ENCODE results near the gene OPTN. TPM values are rescaled to one million over a fixed set of nuclear protein-coding genes. Genes with fewer than 3 reads are reported as not detected.

OPTN gene
- total RNA-seq, 6 donors from 2014 or later, result 35.3 to 60.1 (median 52.2) TPM

DNA sequence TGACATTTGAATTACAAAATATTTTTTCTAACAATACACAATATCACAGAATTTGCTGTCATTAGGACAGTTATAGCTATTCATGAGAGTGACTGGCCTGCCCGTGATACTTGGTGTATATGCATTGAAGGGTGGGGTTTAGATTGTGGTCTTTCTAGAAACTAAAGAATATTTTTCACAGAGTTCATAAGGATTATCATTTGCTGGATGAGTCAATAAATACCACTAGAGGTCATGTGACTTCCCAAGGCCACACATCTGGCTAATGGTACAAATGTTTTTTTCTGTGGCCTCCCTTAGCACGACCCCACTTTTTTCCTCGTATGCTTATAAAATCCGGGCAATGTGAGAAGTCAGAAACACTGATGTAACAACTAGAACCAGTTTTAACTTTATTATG is 5.2 kb downstream of the OPTN start:
- Histone ChIP-seq H3K27me3 (no peaks in the 10 kb centered on the region), H3K4me3 (no peak overlapping the region), H3K9me3 (no peaks in the 10 kb centered on the region), H3K4me1 (peaks cover 7 to 27% (median 23%) of the 10 kb centered on the region in 4 donors), H3K36me3 (peaks cover 0 to 16% (median 10%) of the 10 kb centered on the region in 4 donors), H3K27ac (no peak overlapping the region)
- no peak for TF ChIP-seq POLR2AphosphoS5 (IDR thresholded peaks at IDR 0.05)
- no peak for TF ChIP-seq EP300 (IDR thresholded peaks at IDR 0.05)
- no peak for TF ChIP-seq POLR2A (IDR thresholded peaks at IDR 0.05)
- TF ChIP-seq, protein P1, sequence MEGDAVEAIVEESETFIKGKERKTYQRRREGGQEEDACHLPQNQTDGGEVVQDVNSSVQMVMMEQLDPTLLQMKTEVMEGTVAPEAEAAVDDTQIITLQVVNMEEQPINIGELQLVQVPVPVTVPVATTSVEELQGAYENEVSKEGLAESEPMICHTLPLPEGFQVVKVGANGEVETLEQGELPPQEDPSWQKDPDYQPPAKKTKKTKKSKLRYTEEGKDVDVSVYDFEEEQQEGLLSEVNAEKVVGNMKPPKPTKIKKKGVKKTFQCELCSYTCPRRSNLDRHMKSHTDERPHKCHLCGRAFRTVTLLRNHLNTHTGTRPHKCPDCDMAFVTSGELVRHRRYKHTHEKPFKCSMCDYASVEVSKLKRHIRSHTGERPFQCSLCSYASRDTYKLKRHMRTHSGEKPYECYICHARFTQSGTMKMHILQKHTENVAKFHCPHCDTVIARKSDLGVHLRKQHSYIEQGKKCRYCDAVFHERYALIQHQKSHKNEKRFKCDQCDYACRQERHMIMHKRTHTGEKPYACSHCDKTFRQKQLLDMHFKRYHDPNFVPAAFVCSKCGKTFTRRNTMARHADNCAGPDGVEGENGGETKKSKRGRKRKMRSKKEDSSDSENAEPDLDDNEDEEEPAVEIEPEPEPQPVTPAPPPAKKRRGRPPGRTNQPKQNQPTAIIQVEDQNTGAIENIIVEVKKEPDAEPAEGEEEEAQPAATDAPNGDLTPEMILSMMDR (IDR thresholded peaks at IDR 0.05), result no peak
- ATAC-seq (ENCODE audit: low FRiP score in 2 of 2), result no peak
- no peak for DNase-seq
- WGBS, 2 donors, result 73 to 77% methylated on average over 4 of the region's 4 CpGs

DNA sequence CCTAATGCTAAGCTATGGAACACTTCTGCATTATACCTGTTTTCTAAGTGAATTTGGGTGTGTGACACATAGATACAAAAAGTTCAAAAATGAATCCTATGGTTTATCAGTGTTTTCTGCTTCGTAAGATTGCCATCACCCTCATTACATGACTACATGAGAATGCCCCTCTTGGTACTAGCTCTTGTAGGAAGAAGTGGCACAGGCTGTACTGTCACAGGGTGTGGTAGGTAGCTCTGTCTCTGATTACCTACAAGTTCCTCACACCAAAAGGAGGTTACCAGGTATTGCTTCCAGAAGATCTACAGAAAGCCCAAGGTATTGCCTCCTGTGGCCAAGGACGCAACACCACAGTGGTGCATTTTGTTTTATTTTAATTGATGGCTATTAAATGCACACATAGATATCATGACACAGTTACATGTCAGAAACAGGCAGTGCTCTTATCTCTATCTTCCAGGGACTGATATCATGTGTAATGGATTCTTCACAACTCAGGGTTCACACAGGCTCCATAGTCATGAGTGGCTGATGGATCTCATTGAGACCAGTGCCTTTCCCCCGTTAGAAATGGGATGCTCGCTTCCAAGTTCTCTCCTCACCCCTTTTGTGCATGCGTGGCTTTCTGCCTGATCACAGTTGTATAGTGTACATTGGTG is 6.6 kb downstream of the OPTN start:
- ATAC-seq (ENCODE audit: low FRiP score in 2 of 2) (no peak), DNase-seq (no peak)
- Histone ChIP-seq H3K27ac (no peak overlapping the region), H3K4me3 (no peak overlapping the region), H3K9me3 (no peaks in the 10 kb centered on the region), H3K27me3 (no peaks in the 10 kb centered on the region), H3K36me3 (peaks cover 0 to 26% (median 10%) of the 10 kb centered on the region in 4 donors), H3K4me1 (peaks cover 7 to 26% (median 17%) of the 10 kb centered on the region in 4 donors)
- TF ChIP-seq, protein P1 (IDR thresholded peaks at IDR 0.05), result no peak
- TF ChIP-seq POLR2A (IDR thresholded peaks at IDR 0.05) (no peak), POLR2AphosphoS5 (IDR thresholded peaks at IDR 0.05) (no peak), EP300 (IDR thresholded peaks at IDR 0.05) (no peak)
- 98 to 99% methylated on average over 5 of the region's 5 CpGs for WGBS, 2 donors

DNA sequence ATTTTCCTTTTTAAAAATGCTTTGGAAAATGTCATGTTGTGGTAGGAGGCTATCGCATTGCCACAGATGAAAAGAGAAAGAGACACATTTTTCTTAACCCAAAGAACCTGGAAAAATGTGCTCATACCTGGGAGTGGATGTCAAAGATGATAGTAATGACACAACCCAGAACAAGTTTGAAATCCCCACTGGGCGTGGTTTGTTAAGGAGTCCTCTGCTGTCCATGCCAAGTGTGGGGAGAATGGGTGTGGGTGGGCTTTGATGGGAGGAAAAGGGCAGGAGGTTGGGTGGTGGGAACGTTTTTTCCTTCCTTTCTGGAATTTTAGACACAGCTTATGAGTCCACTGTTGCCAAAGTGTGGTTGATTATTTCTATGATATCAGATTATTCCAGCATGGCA is 10.9 kb downstream of the OPTN start:
- TF ChIP-seq, protein P1 (IDR thresholded peaks at IDR 0.05), result no peak
- TF ChIP-seq POLR2A (IDR thresholded peaks at IDR 0.05), result no peak
- no peak for TF ChIP-seq POLR2AphosphoS5 (IDR thresholded peaks at IDR 0.05)
- TF ChIP-seq EP300 (IDR thresholded peaks at IDR 0.05), result no peak
- H3K4me1 ChIP-seq, result peaks cover 0 to 16% (median 9%) of the 10 kb centered on the region in 4 donors
- no peak overlapping the region for H3K27ac ChIP-seq
- H3K9me3 ChIP-seq, result no peaks in the 10 kb centered on the region
- no peaks in the 10 kb centered on the region for H3K27me3 ChIP-seq
- DNase-seq (no peak), ATAC-seq (ENCODE audit: low FRiP score in 2 of 2) (peak in 1 of 2 donors; percentile 52)
- H3K4me3 ChIP-seq, result no peak overlapping the region
- WGBS, 2 donors, result 78 to 79% methylated on average over 3 of the region's 3 CpGs
- peaks cover 5 to 51% (median 32%) of the 10 kb centered on the region in 4 donors for H3K36me3 ChIP-seq

DNA sequence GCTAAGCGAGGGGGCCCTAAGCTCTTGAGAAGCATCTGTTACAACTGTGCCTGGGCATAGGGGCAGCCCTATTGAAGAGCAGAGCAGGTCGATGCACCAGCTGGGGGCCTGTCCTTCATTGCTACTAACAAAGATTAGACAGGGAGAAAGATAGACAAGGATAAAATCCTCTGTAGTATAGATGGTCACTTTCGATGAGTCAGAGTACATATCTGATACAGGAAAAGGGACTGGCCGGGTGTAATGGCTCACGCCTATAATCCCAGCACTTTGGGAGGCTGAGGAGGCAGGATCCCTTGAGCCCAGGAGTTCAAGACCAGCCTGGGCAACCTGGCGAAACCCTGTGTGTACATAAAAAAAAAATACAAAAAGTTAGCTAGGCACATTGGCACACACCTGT is 13.6 kb downstream of the OPTN start:
- ATAC-seq (ENCODE audit: low FRiP score in 2 of 2) (no peak), DNase-seq (no peak)
- WGBS, 2 donors, result 86 to 89% methylated on average over 6 of the region's 6 CpGs
- Histone ChIP-seq H3K4me3 (no peak overlapping the region), H3K27me3 (no peaks in the 10 kb centered on the region), H3K4me1 (peaks cover 0 to 13% (median 10%) of the 10 kb centered on the region in 4 donors), H3K27ac (no peak overlapping the region), H3K9me3 (no peaks in the 10 kb centered on the region), H3K36me3 (peaks cover 5 to 69% (median 40%) of the 10 kb centered on the region in 4 donors)
- TF ChIP-seq EP300 (IDR thresholded peaks at IDR 0.05), result no peak
- no peak for TF ChIP-seq POLR2AphosphoS5 (IDR thresholded peaks at IDR 0.05)
- TF ChIP-seq, protein P1 (IDR thresholded peaks at IDR 0.05), result no peak
- no peak for TF ChIP-seq POLR2A (IDR thresholded peaks at IDR 0.05)

Measured in upper lobe of left lung (tissue), 6 donors.